CD4-positive, alpha-beta T cell treated with Interferon gamma for 1 hour (primary cell): ENCODE data around the gene SAPCD1.
"Not testable (repeated sequence)": the region's sequence is repeated elsewhere in the genome, so short reads cannot be mapped to it uniquely, and the experiment has no call there.

Source experiments
- DNase-seq: peaks from one replicate; pipeline ENCODE4 v3.0.0-alpha.2; 2020

Gene SAPCD1

GRCh38 chr6:31806470-31807272, 44.2 kb downstream of the SAPCD1 start, which contains the start of gene LSM2:
TSS of gene LSM2 (minus strand) at chr6:31806966. CDS start at chr6:31806757, 209 bp downstream.
- DNase-seq = peak; percentile 98

- DNase-seq = not testable (repeated sequence)
These were observed 46.1 kb downstream of the SAPCD1 start for GRCh38 chr6:31808599-31808998.

- DNase-seq = no peak
These were observed 49.2 kb downstream of the SAPCD1 start for GRCh38 chr6:31811645-31812044.

- DNase-seq = no peak
These were observed 51.0 kb downstream of the SAPCD1 start for GRCh38 chr6:31813465-31813849.
